HuH-7 (cell line): ENCODE data around the gene ILF2.
"Not testable (repeated sequence)": the region's sequence is repeated elsewhere in the genome, so short reads cannot be mapped to it uniquely, and the experiment has no call there.

Experiments
- DNase-seq: peaks from one replicate; pipeline ENCODE4 v3.0.0; 2011; ENCODE audit warnings: low spot score

ILF2 gene

GRCh38 chr1:153679337-153680119 lies 8.7 kb upstream of the ILF2 start:
- DNase-seq: no peak

GRCh38 chr1:153678519-153679336 lies 7.9 kb upstream of the ILF2 start, which contains the start of gene NPR1:
TSS of gene NPR1 (plus strand) at chr1:153678688. CDS start at chr1:153679109, 421 bp downstream.
- no peak for DNase-seq

- DNase-seq: peak; percentile 80
These were observed 7.1 kb upstream of the ILF2 start for GRCh38 chr1:153677718-153678518.

GRCh38 chr1:153673511-153673910 lies 2.7 kb upstream of the ILF2 start:
- DNase-seq: no peak

- DNase-seq: not testable (repeated sequence)
These were observed 998 bp upstream of the ILF2 start for GRCh38 chr1:153671628-153672353.

- no peak for DNase-seq
These were observed 435 bp downstream of the ILF2 start for GRCh38 chr1:153670257-153670858.

- DNase-seq: no peak
These were observed 1.2 kb downstream of the ILF2 start for GRCh38 chr1:153669606-153670005.

- not testable (repeated sequence) for DNase-seq
These were observed 2.1 kb downstream of the ILF2 start for GRCh38 chr1:153668672-153669071.

- no peak for DNase-seq
These were observed 3.4 kb downstream of the ILF2 start for GRCh38 chr1:153667439-153667838.

- no peak for DNase-seq
These were observed 7.6 kb downstream of the ILF2 start for GRCh38 chr1:153663211-153663610.

- no peak for DNase-seq
These were observed 8.5 kb downstream of the ILF2 start for GRCh38 chr1:153662269-153662668.

- no peak for DNase-seq
These were observed 9.6 kb downstream of the ILF2 start for GRCh38 chr1:153661111-153661708.

GRCh38 chr1:153659656-153660055 lies 11.1 kb downstream of the ILF2 start:
- DNase-seq: no peak

- no peak for DNase-seq
These were observed 11.6 kb downstream of the ILF2 start for GRCh38 chr1:153659175-153659534.

- DNase-seq: peak; percentile 88
These were observed 12.2 kb downstream of the ILF2 start, which contains the start of gene SNAPIN for GRCh38 chr1:153658400-153659174. TSS of gene SNAPIN (plus strand) at chr1:153658703. CDS start at chr1:153658744, 41 bp downstream.

- peak; percentile 45 for DNase-seq
These were observed 15.5 kb downstream of the ILF2 start for GRCh38 chr1:153655333-153655732.

- DNase-seq: no peak
These were observed 17.8 kb downstream of the ILF2 start for GRCh38 chr1:153652805-153653500.

GRCh38 chr1:153651771-153652170 lies 19.0 kb downstream of the ILF2 start:
- no peak for DNase-seq

GRCh38 chr1:153649863-153650235 lies 20.9 kb downstream of the ILF2 start:
- no peak for DNase-seq
